Hepatocyte (in vitro differentiated cells): ENCODE measurements around the gene PHACTR3. TPM values are rescaled to one million over a fixed set of nuclear protein-coding genes. Genes with fewer than 3 reads are reported as not detected.

Experiments used
- DNase-seq: peaks from one replicate; pipeline ENCODE4 v3.0.0-alpha.2; 2016; ENCODE audit warnings: low spot score
- H2AFZ ChIP-seq: fragments of 200-600 bp; sonication (generic); 2 replicates; pipeline ENCODE4 v1.6.0; 2016; ENCODE audit warnings: antibody characterized with exemption, mild to moderate bottlenecking
- H3K27ac ChIP-seq: fragments of 200-600 bp; sonication (generic); 2 replicates; pipeline ENCODE4 v1.5.1; 2016; ENCODE audit warnings: mild to moderate bottlenecking
- H3K27me3 ChIP-seq: fragments of 200-600 bp; sonication (generic); 2 replicates; pipeline ENCODE4 v1.6.1; 2016
- H3K36me3 ChIP-seq: fragments of 200-600 bp; sonication (generic); replicated peaks from 2 replicates; pipeline ENCODE4 v1.5.1; 2016; ENCODE audit warnings: low read depth; ENCODE audit not compliant: insufficient read depth
- H3K4me1 ChIP-seq: fragments of 200-600 bp; sonication (generic); 2 replicates; pipeline ENCODE4 v1.5.1; 2016; ENCODE audit warnings: mild to moderate bottlenecking, moderate library complexity; ENCODE audit not compliant: insufficient read depth
- H3K4me2 ChIP-seq: fragments of 200-600 bp; sonication (generic); 2 replicates; pipeline ENCODE4 v1.6.0; 2016
- H3K4me3 ChIP-seq: fragments of 200-600 bp; sonication (generic); 2 replicates; pipeline ENCODE4 v1.5.1; 2016; ENCODE audit warnings: mild to moderate bottlenecking
- H3K79me2 ChIP-seq: fragments of 200-600 bp; sonication (generic); 2 replicates; pipeline ENCODE4 v1.6.0; 2017; ENCODE audit warnings: mild to moderate bottlenecking
- H3K9me2 ChIP-seq: fragments of 200-600 bp; sonication (generic); replicated peaks from 2 replicates; pipeline ENCODE4 v1.6.0; 2017; ENCODE audit warnings: mild to moderate bottlenecking; ENCODE audit not compliant: insufficient read depth
- H3K9me3 ChIP-seq: fragments of 200-600 bp; sonication (generic); 2 replicates; pipeline ENCODE4 v1.5.1; 2016; ENCODE audit warnings: low read depth, mild to moderate bottlenecking
- H4K20me1 ChIP-seq: fragments of 200-600 bp; sonication (generic); 2 replicates; pipeline ENCODE4 v1.6.0; 2016; ENCODE audit warnings: mild to moderate bottlenecking; ENCODE audit not compliant: insufficient read depth, poor library complexity, severe bottlenecking
- EZH2 ChIP-seq: fragments of 200-600 bp; sonication (generic); IDR thresholded peaks from 2 replicates; pipeline ENCODE4 v1.6.1; 2016; ENCODE audit warnings: antibody characterized with exemption, mild to moderate bottlenecking, borderline replicate concordance
- EZH2phosphoT487 ChIP-seq: fragments of 200-600 bp; sonication (generic); IDR thresholded peaks from one replicate; pipeline ENCODE4 v1.6.1; 2018; ENCODE audit warnings: antibody characterized with exemption, mild to moderate bottlenecking, low read depth, moderate library complexity; ENCODE audit not compliant: unreplicated experiment, severe bottlenecking
- WGBS: methylation state at CpG from one replicate; pipeline ENCODE4 v1.1.6; 2016; ENCODE audit warnings: low lambda C conversion rate; ENCODE audit errors: missing lambda C conversion rate; 5-methylcytosine and 5-hydroxymethylcytosine counted together
- polyA plus RNA-seq: library from polyadenylated mRNA; unstranded; fragments of >200 nt; fragmentation: Nextera tagmentation; extraction: Ambion mirVana; gene quantifications from 2 replicates; pipeline ENCODE4 v1.2.1, GENCODE V29; 2016
- total RNA-seq: library from RNA; depleted of rRNA; stranded (reverse); fragments of >200 nt; gene quantifications from 2 replicates; pipeline ENCODE4 v1.2.3, GENCODE V29; 2014
- TF ChIP-seq, protein P1 (sequence below): fragments of 200-600 bp; sonication (generic); IDR thresholded peaks from 2 replicates; pipeline ENCODE4 v1.5.1; 2016; ENCODE audit warnings: antibody characterized with exemption, mild to moderate bottlenecking; ENCODE audit not compliant: poor library complexity

The PHACTR3 gene
- total and polyA plus RNA-seq, 2 experiments from 2014 or later = 5.2 to 7.5 TPM

- 87% methylated on average over 8 of the region's 8 CpGs for WGBS
- Histone ChIP-seq H3K27me3 (no peaks in the 10 kb centered on the region), H3K9me3 (no peaks in the 10 kb centered on the region), H2AFZ (no peak overlapping the region), H3K4me2 (no peak overlapping the region), H4K20me1 (no peaks in the 10 kb centered on the region), H3K9me2 (no peaks in the 10 kb centered on the region), H3K4me3 (no peak overlapping the region), H3K36me3 (no peaks in the 10 kb centered on the region), H3K27ac (no peak overlapping the region), H3K4me1 (peaks cover 5% of the 10 kb centered on the region), H3K79me2 (no peaks in the 10 kb centered on the region)
- DNase-seq = no peak
- TF ChIP-seq EZH2phosphoT487 = no peak
- TF ChIP-seq, protein P1, sequence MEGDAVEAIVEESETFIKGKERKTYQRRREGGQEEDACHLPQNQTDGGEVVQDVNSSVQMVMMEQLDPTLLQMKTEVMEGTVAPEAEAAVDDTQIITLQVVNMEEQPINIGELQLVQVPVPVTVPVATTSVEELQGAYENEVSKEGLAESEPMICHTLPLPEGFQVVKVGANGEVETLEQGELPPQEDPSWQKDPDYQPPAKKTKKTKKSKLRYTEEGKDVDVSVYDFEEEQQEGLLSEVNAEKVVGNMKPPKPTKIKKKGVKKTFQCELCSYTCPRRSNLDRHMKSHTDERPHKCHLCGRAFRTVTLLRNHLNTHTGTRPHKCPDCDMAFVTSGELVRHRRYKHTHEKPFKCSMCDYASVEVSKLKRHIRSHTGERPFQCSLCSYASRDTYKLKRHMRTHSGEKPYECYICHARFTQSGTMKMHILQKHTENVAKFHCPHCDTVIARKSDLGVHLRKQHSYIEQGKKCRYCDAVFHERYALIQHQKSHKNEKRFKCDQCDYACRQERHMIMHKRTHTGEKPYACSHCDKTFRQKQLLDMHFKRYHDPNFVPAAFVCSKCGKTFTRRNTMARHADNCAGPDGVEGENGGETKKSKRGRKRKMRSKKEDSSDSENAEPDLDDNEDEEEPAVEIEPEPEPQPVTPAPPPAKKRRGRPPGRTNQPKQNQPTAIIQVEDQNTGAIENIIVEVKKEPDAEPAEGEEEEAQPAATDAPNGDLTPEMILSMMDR = no peak
- TF ChIP-seq EZH2 = no peak
These were observed 219.3 kb downstream of the PHACTR3 start for GRCh38 chr20:59823491-59824259.

DNA sequence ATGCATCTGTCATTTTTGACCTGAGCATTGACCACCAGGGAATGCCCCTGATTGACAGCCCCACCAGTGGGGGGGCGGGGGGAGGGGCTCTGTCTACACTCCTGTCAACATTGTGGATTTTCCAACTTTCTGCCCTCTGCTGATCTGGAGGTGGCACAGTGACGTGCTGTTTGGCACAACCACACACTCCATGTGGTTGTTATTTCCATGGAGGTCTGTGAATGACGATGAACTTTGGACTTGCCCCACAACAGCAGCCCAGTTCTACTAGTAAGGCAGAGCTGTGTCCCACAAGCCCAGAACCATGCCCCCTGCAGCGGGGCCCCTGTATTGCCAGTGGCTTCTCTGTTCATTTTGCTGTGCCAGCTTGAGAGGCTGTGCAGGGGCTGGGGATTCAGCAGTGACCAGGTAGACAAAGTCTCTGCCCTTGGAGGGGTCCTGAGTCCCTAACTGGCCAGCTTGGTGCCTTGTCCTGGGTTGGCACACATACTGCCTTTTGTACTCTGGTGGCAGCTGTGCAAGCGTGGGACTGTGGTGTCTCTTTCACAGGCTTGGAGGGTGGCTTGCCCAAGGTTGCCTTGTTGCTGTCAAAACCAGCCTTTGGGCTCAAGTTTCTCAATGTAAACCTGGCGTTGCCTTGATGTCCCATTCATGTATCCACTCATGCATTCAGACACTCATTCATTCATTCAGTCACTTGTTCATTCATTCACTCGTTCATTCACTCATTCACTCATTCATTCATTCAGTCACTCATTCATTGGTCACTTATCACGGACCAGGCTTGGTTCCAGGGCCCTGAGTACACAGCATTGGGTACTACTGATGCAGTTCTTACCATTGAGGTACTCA, 220.6 kb downstream of the PHACTR3 start:
- WGBS = 86% methylated on average over 7 of the region's 8 CpGs
- no peak overlapping the region for H2AFZ ChIP-seq
- no peaks in the 10 kb centered on the region for H3K79me2 ChIP-seq
- no peak for TF ChIP-seq EZH2phosphoT487
- TF ChIP-seq, protein P1 = no peak
- no peak for TF ChIP-seq EZH2
- H3K9me3 ChIP-seq = no peaks in the 10 kb centered on the region
- H3K36me3 ChIP-seq = no peaks in the 10 kb centered on the region
- H3K4me3 ChIP-seq = no peak overlapping the region
- no peak overlapping the region for H3K27ac ChIP-seq
- H3K4me1 ChIP-seq = peaks cover 5% of the 10 kb centered on the region
- no peaks in the 10 kb centered on the region for H4K20me1 ChIP-seq
- H3K9me2 ChIP-seq = no peaks in the 10 kb centered on the region
- no peak for DNase-seq
- no peak overlapping the region for H3K4me2 ChIP-seq
- no peaks in the 10 kb centered on the region for H3K27me3 ChIP-seq

DNA sequence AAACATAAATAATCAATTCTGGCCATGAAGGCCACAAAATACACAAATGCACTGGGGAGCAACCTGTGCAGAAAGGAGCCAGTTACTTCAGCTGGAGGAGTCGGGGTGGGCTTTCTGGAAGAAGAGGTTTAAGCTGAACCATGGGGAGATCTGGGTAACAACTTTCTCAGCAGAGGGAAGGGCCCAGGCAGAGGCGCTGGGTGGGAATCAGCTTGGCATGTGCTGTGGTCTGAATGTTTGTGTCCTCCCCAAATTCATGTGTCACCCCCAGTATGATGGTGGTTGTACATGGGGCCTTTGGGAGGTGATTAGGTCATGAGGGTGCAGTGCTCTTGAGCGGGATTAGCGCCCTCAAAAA, 221.2 kb downstream of the PHACTR3 start:
- H3K4me1 ChIP-seq = peaks cover 5% of the 10 kb centered on the region
- no peak for DNase-seq
- WGBS = 84% methylated on average over 4 of the region's 4 CpGs
- TF ChIP-seq EZH2 (no peak), EZH2phosphoT487 (no peak)
- TF ChIP-seq, protein P1 = no peak
- no peak overlapping the region for H2AFZ ChIP-seq
- peak overlapping the region; percentile 78 for H3K27ac ChIP-seq
- H4K20me1 ChIP-seq = no peaks in the 10 kb centered on the region
- no peaks in the 10 kb centered on the region for H3K27me3 ChIP-seq
- H3K9me3 ChIP-seq = no peaks in the 10 kb centered on the region
- H3K4me3 ChIP-seq = no peak overlapping the region
- H3K4me2 ChIP-seq = no peak overlapping the region
- no peaks in the 10 kb centered on the region for H3K36me3 ChIP-seq
- H3K79me2 ChIP-seq = no peaks in the 10 kb centered on the region
- H3K9me2 ChIP-seq = no peaks in the 10 kb centered on the region
